CMK (cell line): ENCODE data around the gene SNX3.

Experiments used
- DNase-seq: peaks from one replicate; pipeline ENCODE4 v3.0.0-alpha.2; 2010; ENCODE audit warnings: low read depth

SNX3 gene

GRCh38 chr6:108170332-108171290 is 90.2 kb downstream of the SNX3 start:
- no peak for DNase-seq

GRCh38 chr6:108169464-108170331 is 91.1 kb downstream of the SNX3 start:
- no peak for DNase-seq

- no peak for DNase-seq
These were observed 92.1 kb downstream of the SNX3 start for GRCh38 chr6:108168501-108169463.

GRCh38 chr6:108168090-108168463 is 92.8 kb downstream of the SNX3 start:
- DNase-seq: no peak

GRCh38 chr6:108167449-108168089 is 93.3 kb downstream of the SNX3 start:
- no peak for DNase-seq

- no peak for DNase-seq
These were observed 94.0 kb downstream of the SNX3 start for GRCh38 chr6:108166664-108167448.

- no peak for DNase-seq
These were observed 94.9 kb downstream of the SNX3 start, which contains the start of gene NR2E1 for GRCh38 chr6:108165714-108166663. NR2E1 (plus strand) TSS chr6:108166022; CDS start chr6:108166766, 744 bp downstream.

GRCh38 chr6:108164815-108165706 is 95.8 kb downstream of the SNX3 start:
- DNase-seq: no peak

- DNase-seq: no peak
These were observed 96.4 kb downstream of the SNX3 start for GRCh38 chr6:108164543-108164814.

- DNase-seq: no peak
These were observed 96.9 kb downstream of the SNX3 start for GRCh38 chr6:108163644-108164542.

- no peak for DNase-seq
These were observed 97.6 kb downstream of the SNX3 start for GRCh38 chr6:108163267-108163643.

- no peak for DNase-seq
These were observed 99.0 kb downstream of the SNX3 start for GRCh38 chr6:108161724-108162282.
